Glutamatergic neuron (in vitro differentiated cells): ENCODE measurements around the gene CCT6A. TPM values are rescaled to one million over a fixed set of nuclear protein-coding genes. Genes with fewer than 3 reads are reported as not detected.
"Not testable (repeated sequence)": the region's sequence is repeated elsewhere in the genome, so short reads cannot be mapped to it uniquely, and the experiment has no call there.

ENCODE experiments used
- DNase-seq: peaks from one replicate; pipeline ENCODE4 v3.0.0; 2022
- H3K27ac Mint-ChIP-seq: one replicate; pipeline ENCODE4 v1.8.0; 2020; ENCODE audit warnings: mild to moderate bottlenecking, mixed read lengths, inconsistent platforms; ENCODE audit not compliant: unreplicated experiment
- H3K27me3 Mint-ChIP-seq: one replicate; pipeline ENCODE4 v1.8.0; 2020; ENCODE audit warnings: mild to moderate bottlenecking, moderate library complexity, mixed read lengths, inconsistent platforms; ENCODE audit not compliant: unreplicated experiment
- H3K36me3 Mint-ChIP-seq: one replicate; pipeline ENCODE4 v1.8.0; 2020; ENCODE audit warnings: mild to moderate bottlenecking, mixed read lengths, inconsistent platforms; ENCODE audit not compliant: unreplicated experiment
- H3K4me1 Mint-ChIP-seq: one replicate; pipeline ENCODE4 v1.8.0; 2020; ENCODE audit warnings: mild to moderate bottlenecking, low read depth, mixed read lengths, inconsistent platforms; ENCODE audit not compliant: unreplicated experiment
- H3K4me3 Mint-ChIP-seq: one replicate; pipeline ENCODE4 v1.8.0; 2020; ENCODE audit warnings: mild to moderate bottlenecking, mixed read lengths, inconsistent platforms; ENCODE audit not compliant: unreplicated experiment
- H3K9me3 Mint-ChIP-seq: one replicate; pipeline ENCODE4 v1.8.0; 2020; ENCODE audit warnings: mild to moderate bottlenecking, moderate library complexity, mixed read lengths, inconsistent platforms; ENCODE audit not compliant: unreplicated experiment
- CTCF ChIP-seq: fragments of 200-600 bp; sonication (generic); IDR thresholded peaks from one replicate; pipeline ENCODE4 v1.5.0; 2021; ENCODE audit not compliant: partially characterized antibody, unreplicated experiment
- total RNA-seq: library from RNA; stranded (reverse); fragmentation: NEBNext Ultra II Directional; extraction: Animal tissue kit (Norgen Biotek cat#: 25700); gene quantifications from one replicate; pipeline ENCODE4 v1.2.1, GENCODE V29; 2021; ENCODE audit not compliant: unreplicated experiment

CCT6A gene
- total RNA-seq, 1 donor from 2014 or later = 203 TPM

- Mint-ChIP-seq H3K4me3 (no peak overlapping the region), H3K9me3 (peaks cover 3% of the 10 kb centered on the region), H3K36me3 (no peaks in the 10 kb centered on the region), H3K27me3 (peaks cover 2% of the 10 kb centered on the region), H3K4me1 (peaks cover 4% of the 10 kb centered on the region), H3K27ac (no peak overlapping the region)
- no peak for DNase-seq
- no peak for TF ChIP-seq CTCF
These were observed 3.3 kb upstream of the CCT6A start for GRCh38 chr7:56048245-56048644.

GRCh38 chr7:56048763-56049162 lies 2.8 kb upstream of the CCT6A start:
- not testable (repeated sequence) for DNase-seq, H3K27me3 Mint-ChIP-seq, H3K4me3 Mint-ChIP-seq, H3K4me1 Mint-ChIP-seq, H3K36me3 Mint-ChIP-seq, H3K27ac Mint-ChIP-seq, H3K9me3 Mint-ChIP-seq

- Mint-ChIP-seq H3K9me3 (peaks cover 3% of the 10 kb centered on the region), H3K27ac (peak overlapping the region; percentile 97), H3K27me3 (peaks cover 2% of the 10 kb centered on the region), H3K36me3 (no peaks in the 10 kb centered on the region), H3K4me3 (peak overlapping the region; percentile 98), H3K4me1 (peaks cover 9% of the 10 kb centered on the region)
- DNase-seq = no peak
- no peak for TF ChIP-seq CTCF
These were observed 569 bp upstream of the CCT6A start for GRCh38 chr7:56051053-56051338.

- Mint-ChIP-seq H3K4me3 (peak overlapping the region; percentile 96), H3K27ac (peak overlapping the region; percentile 52), H3K36me3 (no peaks in the 10 kb centered on the region), H3K9me3 (peaks cover 3% of the 10 kb centered on the region), H3K4me1 (peaks cover 9% of the 10 kb centered on the region), H3K27me3 (peaks cover 2% of the 10 kb centered on the region)
- no peak for DNase-seq
- no peak for TF ChIP-seq CTCF
These were observed 1.8 kb downstream of the CCT6A start for GRCh38 chr7:56053379-56053778.

GRCh38 chr7:56053993-56054392 lies 2.4 kb downstream of the CCT6A start:
- H3K9me3 Mint-ChIP-seq = peaks cover 3% of the 10 kb centered on the region
- H3K4me1 Mint-ChIP-seq = peaks cover 9% of the 10 kb centered on the region
- H3K27me3 Mint-ChIP-seq = peaks cover 2% of the 10 kb centered on the region
- no peak for TF ChIP-seq CTCF
- H3K4me3 Mint-ChIP-seq = peak overlapping the region; percentile 20
- H3K27ac Mint-ChIP-seq = no peak overlapping the region
- no peaks in the 10 kb centered on the region for H3K36me3 Mint-ChIP-seq
- DNase-seq = no peak

GRCh38 chr7:56062382-56062781 lies 10.8 kb downstream of the CCT6A start:
- no peaks in the 10 kb centered on the region for H3K36me3 Mint-ChIP-seq
- no peak overlapping the region for H3K4me3 Mint-ChIP-seq
- no peak for TF ChIP-seq CTCF
- H3K27me3 Mint-ChIP-seq = peaks cover 2% of the 10 kb centered on the region
- H3K9me3 Mint-ChIP-seq = peaks cover 7% of the 10 kb centered on the region
- peaks cover 4% of the 10 kb centered on the region for H3K4me1 Mint-ChIP-seq
- no peak for DNase-seq
- H3K27ac Mint-ChIP-seq = peak overlapping the region; percentile 44
